Stimulated activated CD8-positive, alpha-beta memory T cell treated with anti-CD3 and anti-CD28 coated beads, Interleukin-12 subunit alpha, Interleukin-12 subunit beta, amount 100 ng/mL, for 24 hours (primary cell): ENCODE measurements around the gene PDIA3.
"Not testable (repeated sequence)": the region's sequence is repeated elsewhere in the genome, so short reads cannot be mapped to it uniquely, and the experiment has no call there.

ENCODE experiments used
- DNase-seq: peaks from one replicate; pipeline ENCODE4 v3.0.0-alpha.2; 2020; ENCODE audit errors: extremely low read depth

PDIA3 gene

DNA sequence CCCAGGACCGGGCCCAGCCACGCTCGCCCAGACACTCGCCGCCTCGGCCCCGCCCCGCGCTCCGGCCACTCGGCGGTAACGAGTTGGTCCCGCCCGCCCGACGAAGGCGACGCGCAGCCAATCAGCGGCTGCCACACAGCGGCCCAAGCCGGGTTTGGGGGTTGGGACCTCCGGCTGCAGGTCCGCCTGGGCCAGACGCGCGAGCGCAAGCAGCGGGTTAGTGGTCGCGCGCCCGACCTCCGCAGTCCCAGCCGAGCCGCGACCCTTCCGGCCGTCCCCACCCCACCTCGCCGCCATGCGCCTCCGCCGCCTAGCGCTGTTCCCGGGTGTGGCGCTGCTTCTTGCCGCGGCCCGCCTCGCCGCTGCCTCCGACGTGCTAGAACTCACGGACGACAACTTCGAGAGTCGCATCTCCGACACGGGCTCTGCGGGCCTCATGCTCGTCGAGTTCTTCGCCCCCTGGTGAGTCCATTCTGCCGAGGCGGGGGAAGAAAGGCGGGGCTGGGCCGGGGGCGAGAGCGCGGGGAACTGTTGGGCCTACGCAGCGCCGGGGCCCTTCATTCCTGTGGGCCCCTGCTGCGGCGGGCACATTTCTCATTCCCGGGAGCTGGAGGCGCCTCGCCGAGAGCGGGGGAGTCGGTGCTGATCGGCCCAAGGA is at the start of gene PDIA3:
Gene PDIA3, plus strand, starts transcription at position 194 of the 658 bp plus-strand sequence. Its CDS starts 102 bp downstream, at position 296.
- DNase-seq: peak; percentile 74

DNA sequence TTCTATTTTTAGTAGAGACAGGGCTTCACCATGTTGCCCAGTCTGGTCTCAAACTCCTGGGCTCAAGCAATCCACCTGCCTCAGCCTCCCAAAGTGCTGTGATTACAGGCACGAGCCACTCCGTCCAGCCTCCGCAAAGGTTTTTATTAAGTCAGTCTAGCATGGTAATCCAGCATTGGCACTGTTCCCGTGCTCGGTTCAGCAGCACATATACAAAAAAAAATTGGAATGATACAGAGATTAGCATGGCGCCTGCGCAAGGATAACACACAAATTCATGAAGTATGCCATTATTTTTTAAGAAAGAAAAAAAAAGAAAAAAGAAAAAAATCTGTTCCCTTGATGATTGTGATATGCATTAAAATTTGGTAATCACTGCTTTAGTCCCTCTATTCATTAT is 44.1 kb upstream of the PDIA3 start:
- no peak for DNase-seq

DNA sequence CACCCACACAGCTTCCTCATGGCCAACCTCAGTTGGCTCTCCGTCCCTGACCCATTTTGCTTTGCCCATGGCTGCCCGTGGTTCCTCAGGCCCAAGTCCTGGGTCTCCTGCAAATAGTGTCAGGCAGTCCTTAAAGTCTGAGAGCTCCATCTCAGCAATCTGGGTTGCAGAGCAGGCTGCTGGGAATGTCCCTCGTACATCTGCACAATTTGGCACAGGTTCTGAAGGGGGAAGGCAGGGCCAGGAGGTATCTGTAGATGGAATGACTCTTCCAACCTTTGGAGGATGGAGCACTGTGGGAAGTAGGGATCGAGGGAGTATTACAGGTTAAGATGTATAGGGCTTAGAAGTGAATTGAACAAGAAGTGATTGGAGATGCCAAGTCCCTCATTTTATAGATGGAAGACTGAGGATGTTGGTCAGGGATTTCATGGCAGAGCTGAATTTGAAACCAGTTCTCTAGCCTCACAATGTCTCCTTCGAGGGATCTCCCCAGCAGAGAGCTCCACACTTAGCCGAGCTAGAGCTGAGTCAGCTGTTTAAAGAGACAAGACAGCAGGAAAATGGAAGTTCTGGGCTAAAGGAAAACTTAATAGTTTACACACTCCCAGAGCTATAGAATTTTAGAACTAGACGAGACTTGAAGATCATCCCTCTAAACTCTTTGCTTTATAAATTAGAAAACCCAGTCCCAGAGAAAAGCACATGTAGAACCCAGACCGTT is 43.4 kb upstream of the PDIA3 start:
- no peak for DNase-seq

DNA sequence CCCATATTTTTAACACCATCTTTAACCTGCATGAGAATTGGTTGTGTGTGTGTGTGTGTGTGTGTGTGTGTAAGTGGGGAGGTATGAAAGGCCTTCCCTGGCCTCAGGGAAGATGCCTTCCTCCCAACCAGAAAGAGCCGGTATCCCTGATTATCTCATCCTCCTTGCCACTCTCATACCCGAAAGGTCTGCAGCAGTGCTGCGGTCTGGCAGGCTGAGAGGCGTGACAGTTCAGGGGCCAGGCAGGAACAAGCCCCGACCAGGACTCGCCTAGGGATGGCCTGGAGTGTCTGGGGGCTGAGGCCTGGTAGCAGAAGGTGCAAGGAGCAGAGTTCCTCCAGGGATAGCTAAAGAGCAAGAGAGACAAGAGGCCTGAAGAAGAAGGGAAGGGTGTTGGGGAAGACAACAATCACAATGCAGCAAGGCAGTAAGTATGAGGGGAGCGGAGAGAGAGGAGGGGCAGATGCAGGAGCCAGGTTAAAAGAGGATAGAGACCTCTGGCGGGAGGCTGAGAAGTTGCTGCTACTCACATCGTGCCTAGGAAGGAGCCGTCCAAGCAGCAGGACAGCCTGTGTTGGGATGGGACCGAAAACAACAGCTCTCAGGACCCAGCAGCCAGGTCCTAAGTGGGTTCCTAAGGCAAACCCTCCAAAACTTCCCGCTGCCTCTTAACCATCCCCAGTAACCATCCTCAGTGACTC is 35.7 kb upstream of the PDIA3 start:
- DNase-seq: not testable (repeated sequence)

DNA sequence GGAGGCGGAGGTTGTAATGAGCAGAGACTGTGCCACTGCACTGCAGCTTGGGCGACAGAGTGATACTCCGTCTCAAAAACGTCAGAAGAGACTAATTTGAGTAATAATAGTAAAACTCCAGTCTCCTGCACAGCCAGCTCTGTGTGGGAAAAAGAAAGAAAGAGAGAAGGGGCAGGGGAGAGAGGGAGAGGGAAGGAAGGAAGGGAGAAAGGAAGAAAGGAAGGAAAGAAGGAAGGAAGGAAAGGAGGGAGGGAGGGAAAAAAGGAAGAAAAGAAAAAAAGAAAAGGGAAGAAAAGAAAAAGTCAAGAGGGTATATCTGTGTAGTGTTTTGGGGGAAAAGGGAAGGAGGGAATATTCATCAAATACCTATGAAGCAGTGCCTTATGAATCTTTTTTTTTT is 23.1 kb upstream of the PDIA3 start:
- no peak for DNase-seq

DNA sequence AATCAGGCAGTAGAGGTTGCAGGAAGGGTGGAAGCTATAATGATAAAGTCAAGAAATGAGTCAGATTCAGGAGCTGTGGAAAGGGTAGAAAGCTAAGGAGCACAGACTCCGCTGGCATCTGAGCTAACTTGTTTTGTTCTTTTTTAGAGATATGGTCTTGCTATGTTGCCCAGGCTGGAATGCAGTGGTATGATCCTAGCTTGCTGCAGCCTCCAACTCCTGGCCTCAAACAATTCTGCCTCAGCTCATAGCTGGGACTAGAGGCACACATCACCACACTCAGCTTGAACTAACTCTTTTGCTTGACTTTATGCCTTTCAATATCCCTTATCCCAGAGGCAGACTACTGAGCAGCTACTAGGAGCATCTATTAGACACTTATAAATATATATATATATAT is 19.9 kb upstream of the PDIA3 start:
- DNase-seq: not testable (repeated sequence)

DNA sequence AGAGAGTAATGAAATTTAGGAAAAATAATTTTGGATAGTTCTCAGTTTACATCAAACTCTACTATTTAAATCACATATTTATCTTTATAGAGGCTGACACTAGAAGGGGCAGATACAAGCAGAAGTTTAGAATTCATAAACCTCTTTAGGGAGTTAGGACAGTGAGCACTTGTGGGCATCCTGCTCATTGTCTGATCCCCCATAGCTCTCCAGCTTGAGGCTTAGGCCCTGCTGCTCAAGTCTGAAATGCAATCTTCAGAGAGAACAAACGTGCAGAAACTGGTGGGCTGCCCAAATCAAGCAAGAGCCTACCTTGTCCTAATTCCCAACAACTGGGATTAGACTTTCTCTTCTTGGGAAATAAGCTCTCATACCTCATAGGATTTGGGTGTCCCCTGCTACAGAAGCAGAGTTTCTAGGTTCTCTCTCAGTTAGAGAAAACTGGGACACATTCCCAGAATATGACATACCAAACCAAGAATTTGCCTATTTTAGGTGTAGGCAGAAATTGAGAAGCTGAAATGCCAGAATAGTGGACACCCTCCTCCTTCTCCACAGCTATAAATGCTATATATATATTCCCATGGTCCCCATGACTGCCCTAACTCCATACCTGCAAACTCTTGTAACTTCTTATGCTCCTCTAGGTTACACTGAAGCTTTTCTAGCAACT is 18.0 kb upstream of the PDIA3 start:
- not testable (repeated sequence) for DNase-seq

DNA sequence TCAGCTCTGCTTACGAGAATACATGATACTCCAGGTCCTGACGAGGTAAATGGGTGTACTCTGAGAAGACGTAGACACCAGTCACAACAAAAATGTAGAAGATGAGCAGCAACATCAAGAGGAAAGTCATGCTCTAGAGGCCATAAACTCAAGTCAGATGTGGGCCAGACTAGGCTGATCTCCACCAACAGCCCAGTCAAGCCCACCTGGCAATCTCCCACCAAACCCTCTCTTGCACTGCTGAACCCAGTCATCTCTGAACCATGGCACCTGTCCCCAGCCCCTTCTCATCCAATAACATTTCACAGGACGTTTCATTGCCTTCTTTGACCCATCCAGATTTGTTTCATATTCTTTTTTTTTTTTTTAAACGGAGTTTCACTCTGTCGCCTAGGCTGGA is 10.8 kb upstream of the PDIA3 start:
- no peak for DNase-seq

DNA sequence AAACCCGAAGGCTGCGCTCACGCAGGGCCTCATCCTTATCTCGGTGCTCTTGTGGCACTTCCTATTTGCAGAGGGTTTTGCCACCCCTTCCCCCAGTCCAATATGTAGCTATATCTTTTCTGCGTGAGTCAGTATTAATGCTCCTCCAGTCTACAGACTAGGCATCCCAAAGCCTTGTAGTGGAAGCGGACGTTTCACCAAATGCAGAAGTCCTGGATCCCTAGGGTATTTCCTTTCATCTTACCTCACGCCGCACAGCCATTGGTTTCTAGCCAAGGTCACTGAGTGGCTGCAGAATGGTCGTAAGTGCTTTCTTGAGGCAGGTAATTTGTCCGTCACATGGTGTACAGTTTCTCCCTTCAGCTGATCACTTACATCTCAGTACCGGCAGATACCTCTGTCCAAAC is 668 bp downstream of the PDIA3 start:
- not testable (repeated sequence) for DNase-seq

DNA sequence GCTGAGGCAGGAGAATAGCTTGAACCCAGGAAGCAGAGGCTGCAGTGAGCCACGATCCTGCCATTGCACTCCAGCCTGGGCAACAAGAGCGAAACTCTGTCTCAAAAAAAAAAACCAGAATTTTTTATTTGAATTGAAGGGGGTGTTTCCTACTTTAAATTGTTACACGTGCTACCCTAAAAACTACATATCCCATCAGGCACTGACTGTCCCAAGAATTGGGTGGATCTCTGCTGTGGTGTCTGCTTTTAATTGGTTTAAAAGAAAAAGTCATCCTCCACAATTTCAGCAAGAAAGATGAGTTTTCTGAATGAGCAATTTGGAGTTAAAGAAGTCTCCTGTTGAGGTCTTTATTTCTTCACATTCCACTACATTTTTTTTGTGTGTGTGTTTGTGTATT is 2.1 kb downstream of the PDIA3 start:
- no peak for DNase-seq

DNA sequence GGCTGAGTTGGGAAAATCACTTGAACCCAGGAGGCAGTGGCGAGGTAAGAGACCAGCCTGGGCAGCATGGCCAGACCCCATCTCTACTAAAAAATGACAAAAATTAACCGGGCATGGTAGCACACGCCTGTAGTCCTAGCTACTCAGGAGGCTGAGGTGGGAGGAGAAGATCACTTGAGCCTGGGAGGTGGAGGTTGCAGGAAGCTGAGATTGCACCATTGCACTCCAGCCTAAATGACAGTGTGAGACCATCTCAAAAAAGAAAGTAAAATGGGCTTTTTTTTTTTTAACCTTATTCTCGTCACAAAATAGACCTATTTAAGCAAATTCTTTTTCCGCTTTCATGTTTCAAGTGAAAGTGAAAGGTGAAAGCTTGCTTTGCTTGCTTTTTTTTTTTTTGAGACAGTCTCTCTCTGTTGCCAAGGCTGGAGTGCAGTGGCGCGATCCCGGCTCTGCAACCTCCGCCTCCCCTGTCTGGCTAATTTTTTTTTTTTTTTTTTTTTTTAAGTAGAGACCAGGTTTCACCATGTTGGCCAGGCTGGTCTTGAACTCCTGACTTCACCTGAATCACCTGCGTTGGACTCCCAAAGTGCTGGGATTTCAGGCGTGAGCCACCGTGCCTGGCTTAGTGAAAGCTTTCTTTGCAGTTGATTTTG is 3.6 kb downstream of the PDIA3 start:
- no peak for DNase-seq

DNA sequence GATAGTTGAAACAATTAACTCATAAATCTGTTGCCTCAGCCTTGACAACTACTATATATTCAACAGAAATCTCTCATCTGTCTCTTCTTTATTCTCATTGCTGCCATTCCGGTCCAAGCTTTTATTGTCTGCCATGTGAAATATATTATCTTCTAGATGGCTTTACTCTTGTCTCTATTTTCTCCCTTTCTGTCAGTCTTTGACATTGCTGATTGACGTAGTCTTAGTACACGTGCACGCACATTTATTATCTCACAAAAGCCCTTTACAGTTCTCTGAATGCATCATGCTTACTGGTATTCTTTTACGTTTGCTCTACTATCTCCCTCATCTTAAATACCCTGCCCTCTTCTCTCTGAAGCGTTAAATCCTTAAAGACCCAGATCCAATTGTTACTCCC is 5.6 kb downstream of the PDIA3 start:
- no peak for DNase-seq

DNA sequence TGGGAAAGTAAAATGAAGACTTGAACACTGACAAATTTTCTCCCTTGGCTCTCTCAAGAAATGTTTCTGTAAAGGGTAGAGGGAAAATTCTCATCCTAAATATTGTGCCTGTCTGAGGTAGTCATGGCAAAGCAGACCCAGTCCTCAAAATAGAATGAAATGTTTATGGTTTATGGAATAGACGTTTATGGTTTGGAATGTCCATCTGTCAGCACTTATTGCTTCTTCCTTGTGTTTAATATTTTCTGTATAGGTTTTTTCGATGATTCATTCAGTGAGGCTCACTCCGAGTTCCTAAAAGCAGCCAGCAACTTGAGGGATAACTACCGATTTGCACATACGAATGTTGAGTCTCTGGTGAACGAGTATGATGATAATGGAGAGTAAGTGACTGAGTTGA is 16.6 kb downstream of the PDIA3 start:
- DNase-seq: no peak

DNA sequence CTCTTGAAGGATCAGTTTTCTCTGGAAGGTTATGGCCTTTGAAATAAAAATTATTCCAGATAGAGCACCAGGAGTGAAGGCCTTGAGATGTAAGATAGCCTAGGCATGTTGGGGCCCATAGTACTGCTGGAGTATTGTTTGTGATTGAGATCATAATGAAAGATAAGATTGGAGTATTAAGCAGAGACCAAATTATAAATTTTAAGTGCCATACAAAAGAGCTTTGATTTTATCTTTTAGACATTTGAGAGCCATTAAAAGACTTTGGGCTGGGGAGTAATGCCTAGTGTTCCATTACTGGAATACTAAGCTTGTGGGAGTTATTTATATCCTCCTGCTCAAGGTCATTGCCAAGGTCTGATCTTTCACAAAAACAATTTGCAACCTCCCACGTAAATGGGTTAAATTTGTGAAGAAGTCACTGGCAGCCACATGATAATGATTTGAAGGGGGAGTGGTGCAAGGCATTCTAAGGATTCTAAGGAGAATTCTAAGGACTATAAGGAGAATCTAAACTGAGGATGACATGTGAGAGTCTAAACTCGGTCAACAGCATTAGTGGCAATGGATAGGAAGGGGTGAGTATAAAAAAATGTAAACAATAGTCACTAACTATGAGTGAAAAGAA is 17.7 kb downstream of the PDIA3 start:
- no peak for DNase-seq

DNA sequence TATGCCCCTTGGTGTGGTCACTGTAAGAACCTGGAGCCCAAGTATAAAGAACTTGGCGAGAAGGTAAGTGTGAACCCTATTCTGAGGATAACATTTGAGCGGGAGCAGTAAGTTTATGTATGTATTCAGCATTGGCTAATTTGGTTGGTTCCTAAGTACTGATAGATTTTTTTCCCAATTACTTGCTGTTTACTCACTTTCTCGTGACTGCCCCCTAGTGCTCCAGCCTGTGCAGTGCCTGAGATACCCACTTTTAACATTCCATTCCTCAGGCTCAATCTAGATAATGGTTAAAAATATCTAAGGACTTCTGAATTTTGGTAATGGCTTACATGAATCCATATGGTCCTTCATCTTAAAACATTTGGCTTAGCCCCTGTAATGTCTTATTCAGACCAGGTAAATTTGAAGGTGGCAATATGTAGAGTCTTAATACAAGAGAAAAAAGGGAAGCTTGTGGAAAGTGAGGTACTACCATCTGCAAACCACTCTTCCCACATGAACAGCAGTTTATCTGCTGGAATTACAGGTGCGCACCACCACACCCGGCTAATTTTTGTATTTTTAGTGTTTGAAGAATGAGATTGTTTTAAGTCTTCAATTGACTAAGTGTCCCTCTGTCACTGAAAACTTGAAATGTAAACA is 23.5 kb downstream of the PDIA3 start:
- no peak for DNase-seq

DNA sequence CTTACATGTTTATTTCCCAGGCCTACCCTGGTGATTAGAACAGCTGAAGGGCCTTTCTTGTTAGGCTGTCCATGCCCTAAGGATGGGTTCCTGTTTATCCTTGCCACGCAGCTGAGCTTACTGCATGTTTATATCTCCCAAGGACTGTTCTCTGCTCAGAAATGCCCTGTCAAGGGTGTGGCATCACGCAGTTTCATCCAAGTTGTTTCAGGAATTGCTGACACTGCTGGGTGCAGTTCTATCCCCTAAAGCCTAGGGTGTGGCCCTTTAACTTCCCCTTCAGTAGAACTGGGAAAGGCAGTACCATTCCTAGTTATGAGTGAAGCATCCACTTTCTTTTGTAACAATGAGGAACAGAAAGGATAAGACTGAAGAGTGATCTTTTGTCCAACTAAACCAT is 25.6 kb downstream of the PDIA3 start:
- no peak for DNase-seq

DNA sequence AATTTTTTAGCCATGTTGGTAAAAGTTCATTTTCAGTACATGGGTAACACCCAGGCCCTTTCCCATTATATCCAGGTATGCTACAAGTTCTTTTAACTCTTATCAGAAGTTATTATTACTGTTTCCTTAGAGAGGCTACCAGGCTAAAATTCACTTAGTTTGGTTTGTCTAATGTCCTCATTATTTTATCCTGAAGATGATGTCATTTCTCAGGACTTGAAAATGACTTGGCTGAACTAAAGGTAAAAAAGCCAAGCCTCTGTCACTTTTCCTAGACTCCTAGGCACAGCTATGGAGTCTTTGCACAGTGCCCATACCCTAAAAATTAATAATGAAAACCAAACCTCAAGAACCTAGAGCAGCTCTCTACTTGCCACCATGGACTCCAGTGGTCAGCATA is 26.4 kb downstream of the PDIA3 start:
- no peak for DNase-seq

DNA sequence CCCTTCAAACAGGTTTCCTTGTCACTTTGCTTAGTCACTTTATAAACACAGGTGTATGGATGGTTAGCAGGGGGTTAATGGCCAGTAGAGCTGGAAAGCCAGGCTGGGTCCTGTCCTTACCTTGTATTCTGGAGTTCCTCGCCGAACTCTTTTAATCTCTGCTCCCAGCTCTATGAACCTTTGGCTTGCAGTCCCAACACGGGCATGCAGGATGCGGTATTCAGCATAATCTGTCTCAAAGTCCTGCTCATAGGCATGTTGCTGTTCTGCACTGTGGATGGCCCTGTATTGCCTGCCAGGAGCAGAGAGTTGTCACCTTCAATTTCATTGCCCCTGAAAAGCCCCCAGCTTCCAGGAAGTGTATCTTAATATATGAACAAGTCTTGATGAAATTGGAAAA is 27.8 kb downstream of the PDIA3 start:
- no peak for DNase-seq

DNA sequence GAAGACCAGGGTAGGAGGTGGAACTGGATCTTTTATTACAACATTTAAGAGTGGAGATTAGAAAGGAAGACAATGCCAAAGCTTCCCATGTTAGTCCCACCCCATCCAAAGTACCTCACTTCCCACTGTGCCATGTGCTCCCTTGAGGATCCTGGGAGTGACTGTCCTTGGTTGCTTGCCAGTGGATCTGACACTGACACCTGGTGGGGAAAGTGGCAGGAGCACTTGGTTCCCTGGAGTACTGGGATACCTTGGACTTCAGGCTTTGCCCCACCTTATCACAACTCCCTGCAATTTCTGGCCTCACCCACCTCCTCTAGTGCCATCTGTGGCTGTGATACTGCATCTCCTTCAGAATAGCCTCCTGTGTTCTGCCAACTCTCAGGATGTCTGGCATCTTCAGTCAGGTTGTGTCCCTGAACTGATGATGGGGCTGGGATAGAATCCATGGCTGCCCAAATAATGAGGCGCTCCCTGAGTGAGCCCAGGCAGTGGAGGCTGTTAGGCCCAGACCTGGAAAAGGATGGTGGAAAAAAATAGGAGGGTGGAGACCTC is 29.2 kb downstream of the PDIA3 start:
- no peak for DNase-seq

DNA sequence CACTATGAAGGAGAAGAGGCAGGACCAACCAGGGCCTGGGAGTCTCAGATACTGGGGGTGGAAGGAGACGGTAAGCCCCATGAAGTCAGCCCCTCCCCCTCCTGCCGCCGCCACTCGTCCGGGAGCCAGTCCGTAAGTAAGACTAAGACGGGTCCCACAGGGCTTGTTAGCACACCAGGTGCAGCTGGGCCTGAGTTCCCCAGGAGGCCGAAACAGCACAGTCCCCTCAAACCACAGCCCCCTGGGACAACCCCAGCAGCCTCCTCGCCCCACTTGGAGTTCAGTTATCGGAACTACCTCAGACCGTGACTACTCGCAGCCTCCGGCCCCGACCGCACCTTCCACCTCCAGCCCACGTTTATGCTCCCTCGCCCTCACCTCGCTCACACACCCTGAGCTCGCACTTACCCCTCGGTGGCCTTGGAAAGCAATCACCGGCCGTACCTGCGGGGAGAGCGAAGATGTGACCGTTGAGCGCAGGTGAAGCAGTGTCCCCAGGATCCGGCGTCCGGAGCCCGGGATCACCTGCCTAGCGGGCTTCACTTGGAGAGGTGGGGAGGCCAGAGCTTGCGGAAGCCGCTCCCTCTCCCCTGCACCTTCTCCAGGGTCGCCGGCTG is 30.0 kb downstream of the PDIA3 start:
- no peak for DNase-seq
